ENCODE data around the gene CAMTA1. TPM values are rescaled to one million over a fixed set of nuclear protein-coding genes. Genes with fewer than 3 reads are reported as not detected.

CAMTA1 gene
- polyA plus RNA-seq, 1 of the 3 experiments (the other 2 are of a cell fraction), result 63.1 TPM

DNA sequence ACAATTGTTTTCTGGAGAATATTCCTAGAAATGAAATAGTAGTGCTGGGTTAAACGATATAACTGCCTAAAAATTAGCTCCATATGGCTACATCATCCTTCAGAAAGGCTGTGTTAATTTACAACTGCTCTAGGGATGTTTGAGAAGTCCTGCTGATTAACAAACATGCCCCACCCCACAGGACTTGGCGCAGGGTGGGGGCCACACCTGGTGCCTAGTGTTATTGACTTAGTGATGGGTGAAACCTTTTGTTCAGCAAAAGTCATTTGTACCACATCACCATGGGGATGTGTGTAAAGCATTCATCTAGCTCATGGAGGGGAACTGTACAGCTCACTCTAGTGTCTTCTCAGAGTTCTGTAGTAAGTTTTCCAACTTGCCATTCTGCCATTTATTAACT, 492.8 kb downstream of the CAMTA1 start:
- peaks cover 0 to 4% of the 10 kb centered on the region in 2 experiments for H3K36me3 ChIP-seq (replicated peaks in 1 of 2; ENCODE audit: control insufficient read depth in 1 of 2, insufficient read depth in 2 of 2, low read length in 1 of 2)
- H4K20me1 ChIP-seq (ENCODE audit: insufficient read depth), result no peaks in the 10 kb centered on the region
- no peaks in the 10 kb centered on the region for H3K27me3 ChIP-seq (ENCODE audit: insufficient read depth)
- H3K9ac ChIP-seq, result no peak overlapping the region
- TF ChIP-seq NRF1 (IDR thresholded peaks at IDR 0.05; ENCODE audit: low read depth, low read length) (no peak), YY1 (IDR thresholded peaks at IDR 0.05; ENCODE audit: low read depth) (no peak), GABPA (IDR thresholded peaks at IDR 0.05; ENCODE audit: low read depth) (no peak), ELF1 (IDR thresholded peaks at IDR 0.05) (no peak), GATA2 (CRISPR knock-in tag; IDR thresholded peaks at IDR 0.05) (no peak), EP300 (IDR thresholded peaks at IDR 0.05; ENCODE audit: borderline replicate concordance in 1 of 2, low read depth in 1 of 2, low read length in 1 of 2) (no peak), RCOR1 (IDR thresholded peaks at IDR 0.05; ENCODE audit: low read length) (no peak), JUND (IDR thresholded peaks at IDR 0.05) (no peak), SIN3A (IDR thresholded peaks at IDR 0.05; ENCODE audit: borderline replicate concordance, low read depth, low read length) (no peak), TEAD4 (IDR thresholded peaks at IDR 0.05; ENCODE audit: borderline replicate concordance, insufficient read depth) (no peak), POLR2AphosphoS5 (IDR thresholded peaks at IDR 0.05; ENCODE audit: low read depth, low read length) (no peak), RXRA (IDR thresholded peaks at IDR 0.05; ENCODE audit: borderline replicate concordance, low read depth) (no peak), FOSL2 (IDR thresholded peaks at IDR 0.05; ENCODE audit: borderline replicate concordance, low read depth) (no peak), TCF12 (IDR thresholded peaks at IDR 0.05) (no peak), SMC3 (IDR thresholded peaks at IDR 0.05; ENCODE audit: low read depth, low read length) (no peak)
- TF ChIP-seq, protein P1, sequence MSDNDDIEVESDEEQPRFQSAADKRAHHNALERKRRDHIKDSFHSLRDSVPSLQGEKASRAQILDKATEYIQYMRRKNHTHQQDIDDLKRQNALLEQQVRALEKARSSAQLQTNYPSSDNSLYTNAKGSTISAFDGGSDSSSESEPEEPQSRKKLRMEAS (IDR thresholded peaks at IDR 0.05; ENCODE audit: low read depth), result no peak
- TF ChIP-seq, protein P2, sequence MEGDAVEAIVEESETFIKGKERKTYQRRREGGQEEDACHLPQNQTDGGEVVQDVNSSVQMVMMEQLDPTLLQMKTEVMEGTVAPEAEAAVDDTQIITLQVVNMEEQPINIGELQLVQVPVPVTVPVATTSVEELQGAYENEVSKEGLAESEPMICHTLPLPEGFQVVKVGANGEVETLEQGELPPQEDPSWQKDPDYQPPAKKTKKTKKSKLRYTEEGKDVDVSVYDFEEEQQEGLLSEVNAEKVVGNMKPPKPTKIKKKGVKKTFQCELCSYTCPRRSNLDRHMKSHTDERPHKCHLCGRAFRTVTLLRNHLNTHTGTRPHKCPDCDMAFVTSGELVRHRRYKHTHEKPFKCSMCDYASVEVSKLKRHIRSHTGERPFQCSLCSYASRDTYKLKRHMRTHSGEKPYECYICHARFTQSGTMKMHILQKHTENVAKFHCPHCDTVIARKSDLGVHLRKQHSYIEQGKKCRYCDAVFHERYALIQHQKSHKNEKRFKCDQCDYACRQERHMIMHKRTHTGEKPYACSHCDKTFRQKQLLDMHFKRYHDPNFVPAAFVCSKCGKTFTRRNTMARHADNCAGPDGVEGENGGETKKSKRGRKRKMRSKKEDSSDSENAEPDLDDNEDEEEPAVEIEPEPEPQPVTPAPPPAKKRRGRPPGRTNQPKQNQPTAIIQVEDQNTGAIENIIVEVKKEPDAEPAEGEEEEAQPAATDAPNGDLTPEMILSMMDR (IDR thresholded peaks at IDR 0.05), result no peak
- POLR2A ChIA-PET, result no interaction called here
- H3K9me3 ChIP-seq, result no peaks in the 10 kb centered on the region
- peaks cover 7% of the 10 kb centered on the region for H3F3A ChIP-seq (replicated peaks; ENCODE audit: insufficient read depth)
- CTCF ChIA-PET, result no interaction called here
- no peaks in the 10 kb centered on the region for H3K9me2 ChIP-seq
- DNase-seq, result no peak
- H3K27ac ChIP-seq (ENCODE audit: low read depth in 2 of 2, low read length in 1 of 2), result no peak overlapping the region
- no peaks in the 10 kb centered on the region for H3K79me2 ChIP-seq (ENCODE audit: insufficient read depth)
- H3K4me2 ChIP-seq, result no peak overlapping the region
- WGBS (ENCODE audit: low lambda C conversion rate), result 73% methylated on average over 2 of the region's 2 CpGs
- H2AFZ ChIP-seq (ENCODE audit: low read depth), result no peak overlapping the region
- H3K4me1 ChIP-seq (ENCODE audit: control insufficient read depth in 1 of 2, insufficient read depth in 2 of 2, low read depth in 1 of 2, low read length in 1 of 2), result no peaks in the 10 kb centered on the region; a peak in 1 of 4 replicates
- H3K4me3 ChIP-seq (ENCODE audit: low read depth in 2 of 2, low read length in 1 of 2), result no peak overlapping the region
